ENCODE measurements around the gene NUP210. TPM values are rescaled to one million over a fixed set of nuclear protein-coding genes. Genes with fewer than 3 reads are reported as not detected.

The NUP210 gene
- total RNA-seq, 1 donor from 2014 or later, result 1.4 TPM

GRCh38 chr3:13338231-13338630 lies 81.9 kb downstream of the NUP210 start:
- H3K36me3 Mint-ChIP-seq (ENCODE audit: unreplicated experiment), result no peaks in the 10 kb centered on the region
- no peaks in the 10 kb centered on the region for H3K4me1 Mint-ChIP-seq (ENCODE audit: unreplicated experiment)
- no peak overlapping the region for H3K4me3 Mint-ChIP-seq (ENCODE audit: unreplicated experiment)
- TF ChIP-seq CTCF (IDR thresholded peaks at IDR 0.05), result no peak
- H3K27me3 Mint-ChIP-seq (ENCODE audit: unreplicated experiment), result no peaks in the 10 kb centered on the region
- H3K27ac Mint-ChIP-seq (ENCODE audit: unreplicated experiment), result no peak overlapping the region
- no peak for DNase-seq (ENCODE audit: extremely low spot score, unreplicated experiment)
- peaks cover 8% of the 10 kb centered on the region for H3K9me3 Mint-ChIP-seq (ENCODE audit: unreplicated experiment)

- peaks cover 7% of the 10 kb centered on the region for H3K4me1 Mint-ChIP-seq (ENCODE audit: unreplicated experiment)
- H3K27ac Mint-ChIP-seq (ENCODE audit: unreplicated experiment), result no peak overlapping the region
- H3K4me3 Mint-ChIP-seq (ENCODE audit: unreplicated experiment), result no peak overlapping the region
- no peak for DNase-seq (ENCODE audit: extremely low spot score, unreplicated experiment)
- TF ChIP-seq CTCF (IDR thresholded peaks at IDR 0.05), result no peak
- H3K36me3 Mint-ChIP-seq (ENCODE audit: unreplicated experiment), result no peaks in the 10 kb centered on the region
- H3K9me3 Mint-ChIP-seq (ENCODE audit: unreplicated experiment), result no peaks in the 10 kb centered on the region
- no peaks in the 10 kb centered on the region for H3K27me3 Mint-ChIP-seq (ENCODE audit: unreplicated experiment)
These were observed 83.5 kb downstream of the NUP210 start for GRCh38 chr3:13336592-13336991.

- Mint-ChIP-seq H3K36me3 (ENCODE audit: unreplicated experiment) (no peaks in the 10 kb centered on the region), H3K4me1 (ENCODE audit: unreplicated experiment) (peaks cover 7% of the 10 kb centered on the region), H3K4me3 (ENCODE audit: unreplicated experiment) (no peak overlapping the region), H3K27ac (ENCODE audit: unreplicated experiment) (no peak overlapping the region), H3K9me3 (ENCODE audit: unreplicated experiment) (no peaks in the 10 kb centered on the region), H3K27me3 (ENCODE audit: unreplicated experiment) (no peaks in the 10 kb centered on the region)
- no peak for DNase-seq (ENCODE audit: extremely low spot score, unreplicated experiment)
- no peak for TF ChIP-seq CTCF (IDR thresholded peaks at IDR 0.05)
These were observed 84.6 kb downstream of the NUP210 start for GRCh38 chr3:13335503-13335902.

GRCh38 chr3:13335059-13335458 lies 85.1 kb downstream of the NUP210 start:
- H3K36me3 Mint-ChIP-seq (ENCODE audit: unreplicated experiment), result no peaks in the 10 kb centered on the region
- no peaks in the 10 kb centered on the region for H3K27me3 Mint-ChIP-seq (ENCODE audit: unreplicated experiment)
- no peak for TF ChIP-seq CTCF (IDR thresholded peaks at IDR 0.05)
- DNase-seq (ENCODE audit: extremely low spot score, unreplicated experiment), result no peak
- H3K4me1 Mint-ChIP-seq (ENCODE audit: unreplicated experiment), result peaks cover 7% of the 10 kb centered on the region
- no peaks in the 10 kb centered on the region for H3K9me3 Mint-ChIP-seq (ENCODE audit: unreplicated experiment)
- H3K27ac Mint-ChIP-seq (ENCODE audit: unreplicated experiment), result no peak overlapping the region
- no peak overlapping the region for H3K4me3 Mint-ChIP-seq (ENCODE audit: unreplicated experiment)

- no peak for DNase-seq (ENCODE audit: extremely low spot score, unreplicated experiment)
- TF ChIP-seq CTCF (IDR thresholded peaks at IDR 0.05), result no peak
- Mint-ChIP-seq H3K4me3 (ENCODE audit: unreplicated experiment) (no peak overlapping the region), H3K27ac (ENCODE audit: unreplicated experiment) (no peak overlapping the region), H3K27me3 (ENCODE audit: unreplicated experiment) (no peaks in the 10 kb centered on the region), H3K36me3 (ENCODE audit: unreplicated experiment) (no peaks in the 10 kb centered on the region), H3K4me1 (ENCODE audit: unreplicated experiment) (peaks cover 7% of the 10 kb centered on the region), H3K9me3 (ENCODE audit: unreplicated experiment) (no peaks in the 10 kb centered on the region)
These were observed 86.8 kb downstream of the NUP210 start for GRCh38 chr3:13333236-13333897.
